HG02623 (cell line): ENCODE data around the gene ZBTB20.

ENCODE experiments used
- ATAC-seq: cut with Tn5 transposase; IDR thresholded peaks from one replicate; pipeline ENCODE4 v1.9.1; 2021; ENCODE audit warnings: moderate library complexity; ENCODE audit not compliant: unreplicated experiment

The ZBTB20 gene

DNA sequence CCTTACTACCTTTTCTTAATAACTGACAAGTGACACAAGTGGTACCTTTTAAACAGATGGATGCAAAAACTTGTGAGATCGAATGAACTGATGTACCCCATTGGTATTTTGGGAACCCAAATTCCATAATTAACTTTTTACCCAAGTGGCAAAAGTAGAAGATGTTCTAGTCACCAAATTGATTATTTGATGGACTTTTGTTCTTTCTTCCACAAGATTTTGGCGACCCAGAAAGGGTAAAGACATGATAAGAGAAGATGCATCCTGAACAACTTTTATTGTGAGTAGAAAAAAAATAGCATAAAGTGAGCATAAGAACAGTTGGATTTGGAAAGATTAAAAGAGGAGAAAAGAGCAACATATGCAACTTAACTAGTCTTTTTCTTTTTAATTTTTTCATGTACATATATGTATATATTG, 693.7 kb downstream of the ZBTB20 start:
- ATAC-seq = no peak

DNA sequence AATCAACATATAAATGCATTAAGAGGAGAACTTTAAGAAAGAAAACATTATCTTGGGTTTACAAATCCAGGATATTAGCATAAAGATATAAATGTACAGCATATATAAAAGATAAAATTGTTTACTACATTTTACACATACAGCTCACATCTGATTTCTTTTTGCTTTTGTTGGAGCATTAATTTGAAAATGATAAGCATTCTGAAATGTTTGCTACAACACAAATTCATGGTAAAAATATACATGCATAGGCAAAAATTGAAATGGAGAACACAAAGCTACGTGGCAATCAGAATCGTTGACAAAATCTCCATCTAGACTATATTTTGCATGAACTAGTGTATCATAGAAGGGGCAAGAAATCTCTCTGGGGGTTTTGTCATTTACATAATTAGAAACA, 694.2 kb downstream of the ZBTB20 start:
- ATAC-seq = no peak

DNA sequence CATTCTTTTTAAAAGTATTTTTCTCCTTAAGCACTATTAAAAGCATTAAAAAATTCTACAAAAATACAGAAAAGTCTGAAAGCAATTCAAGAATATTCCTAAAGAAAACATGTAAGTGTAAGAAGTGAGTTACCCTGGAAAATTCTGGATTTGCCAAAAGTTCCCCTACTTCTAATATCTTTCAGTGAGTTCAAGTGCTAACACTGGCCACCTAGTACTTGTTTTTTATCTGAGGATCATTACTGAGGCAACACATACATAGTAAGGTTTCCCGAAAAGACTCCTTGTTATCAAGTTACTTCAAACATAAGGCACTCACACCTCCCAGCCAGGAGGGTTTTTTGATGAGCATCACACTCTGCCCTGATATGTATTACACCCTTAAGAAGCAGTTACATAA, 694.8 kb downstream of the ZBTB20 start:
- ATAC-seq = no peak

DNA sequence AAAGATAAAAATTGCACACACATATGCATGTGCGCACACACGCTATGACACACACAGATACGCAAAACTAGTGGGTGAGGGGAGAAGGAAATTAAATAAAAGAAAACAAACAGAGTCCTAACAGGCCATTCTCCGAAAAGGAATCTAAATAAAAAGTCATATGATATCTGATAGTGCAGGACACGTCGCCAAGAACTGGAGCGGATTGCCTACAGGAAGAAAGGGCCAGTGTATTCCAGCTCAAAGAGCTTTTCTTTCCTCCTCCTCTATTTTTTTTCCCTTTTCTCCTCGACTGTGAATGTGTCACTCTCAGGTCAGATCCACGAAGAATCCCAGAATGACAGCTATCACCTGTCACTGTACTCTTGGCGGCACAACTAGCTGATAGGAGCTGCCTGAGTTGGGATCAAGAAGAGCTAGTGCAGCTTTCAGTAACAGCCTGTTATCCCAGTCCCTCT, 695.5 kb downstream of the ZBTB20 start:
- no peak for ATAC-seq

DNA sequence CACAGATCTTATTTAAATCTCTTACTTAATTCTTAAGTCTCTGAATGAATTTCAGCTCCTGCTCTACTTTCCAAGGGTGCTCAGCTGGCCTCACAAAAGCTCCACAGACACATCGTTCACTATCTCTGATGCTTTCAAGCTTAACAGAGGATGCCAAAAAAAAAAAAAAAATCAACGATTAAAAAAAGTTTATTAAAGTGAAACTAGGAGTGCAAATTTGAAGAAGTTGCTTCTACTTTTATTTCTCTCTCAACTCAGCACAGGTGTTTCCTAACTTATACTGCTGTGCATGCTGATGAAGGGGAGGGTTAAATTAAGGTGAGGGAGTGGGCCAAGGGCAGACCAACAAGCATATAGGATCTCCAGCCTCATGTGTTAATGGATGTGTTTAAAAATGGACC, 696.0 kb downstream of the ZBTB20 start:
- no peak for ATAC-seq

DNA sequence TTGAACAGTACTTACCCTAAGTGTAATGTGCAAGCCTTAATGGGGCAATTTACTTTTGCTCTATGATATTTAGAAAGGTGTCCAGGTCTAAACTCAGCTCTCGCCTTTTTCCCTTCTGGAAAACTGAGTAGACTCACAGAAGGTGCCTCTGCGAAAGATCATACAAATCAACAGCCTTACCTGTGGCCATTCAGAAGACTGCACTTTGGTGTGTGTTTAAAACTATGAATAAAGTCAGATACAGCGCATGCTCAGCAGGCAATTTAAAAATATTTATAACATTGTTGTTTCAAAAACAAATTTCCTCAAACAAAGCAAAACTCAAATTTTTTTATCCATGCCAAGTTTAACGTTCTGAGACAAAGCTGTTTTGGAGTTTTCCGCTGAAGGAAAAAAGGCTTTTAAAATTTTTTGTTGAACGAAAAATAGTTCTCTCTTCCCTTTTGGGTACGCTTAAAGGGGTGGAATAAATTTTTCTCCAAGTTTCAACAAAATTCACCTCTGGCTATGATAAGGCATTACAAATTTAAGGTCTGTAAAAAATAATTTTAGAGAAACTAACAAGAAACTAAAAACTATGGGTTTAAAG, 697.0 kb downstream of the ZBTB20 start:
- no peak for ATAC-seq

DNA sequence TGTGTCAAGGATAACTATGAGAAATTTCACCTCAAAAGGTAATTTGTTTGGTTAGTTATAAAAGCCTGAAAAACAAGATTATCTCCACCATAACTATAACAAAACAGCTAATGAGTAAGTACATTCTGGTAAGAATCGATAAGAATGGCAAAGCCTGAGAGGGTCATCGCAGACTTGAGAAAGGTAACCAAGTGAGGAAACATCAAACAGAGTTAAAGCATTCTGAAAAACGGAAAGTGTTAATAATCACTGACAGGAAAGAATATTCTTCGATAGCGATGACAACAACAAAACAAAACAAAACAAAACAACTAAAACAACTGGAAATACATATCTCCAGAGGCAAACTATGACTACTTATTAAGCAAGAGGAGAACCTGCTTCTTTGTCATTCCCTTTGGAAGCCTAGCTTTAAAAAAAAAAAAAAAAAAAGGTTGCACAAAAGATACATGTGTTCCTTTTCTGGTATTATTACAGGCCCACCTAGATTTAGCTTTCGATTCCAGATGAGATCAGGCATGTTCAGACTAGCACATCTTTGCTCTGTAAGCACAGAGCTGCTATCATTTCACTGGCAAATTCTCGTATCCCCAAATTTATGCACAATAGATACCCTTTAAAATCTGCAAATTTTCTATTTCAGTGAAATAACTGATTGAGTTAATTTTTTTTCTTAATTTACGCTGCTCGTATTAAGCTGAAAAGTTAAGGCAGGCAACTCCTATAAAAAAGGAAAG, 697.6 kb downstream of the ZBTB20 start:
- no peak for ATAC-seq

DNA sequence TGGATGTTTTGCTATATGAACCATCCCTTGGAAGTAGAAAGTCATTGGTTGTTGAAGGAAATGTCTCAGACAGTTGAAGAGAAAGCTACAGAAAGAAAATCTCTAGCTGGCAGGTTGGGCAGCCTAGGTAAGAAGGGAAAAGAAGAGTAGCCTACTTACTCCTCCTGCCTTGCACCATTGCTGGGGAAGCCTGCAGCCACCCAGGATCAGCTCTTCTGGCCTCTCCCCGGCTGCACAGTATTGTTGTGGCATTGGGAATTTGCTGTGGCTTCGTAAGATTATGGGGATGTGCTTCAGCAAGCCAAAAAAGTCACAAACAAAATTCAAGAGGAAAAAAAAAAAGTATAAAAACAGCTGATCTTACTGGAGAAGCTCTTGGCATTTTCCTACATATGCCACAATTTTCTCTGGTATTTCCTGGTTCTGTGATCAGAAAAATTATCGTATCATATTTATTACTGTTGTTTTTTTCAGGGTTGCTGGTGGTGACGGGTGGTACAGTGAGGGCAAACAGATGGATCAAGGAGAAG, 699.1 kb downstream of the ZBTB20 start:
- no peak for ATAC-seq

DNA sequence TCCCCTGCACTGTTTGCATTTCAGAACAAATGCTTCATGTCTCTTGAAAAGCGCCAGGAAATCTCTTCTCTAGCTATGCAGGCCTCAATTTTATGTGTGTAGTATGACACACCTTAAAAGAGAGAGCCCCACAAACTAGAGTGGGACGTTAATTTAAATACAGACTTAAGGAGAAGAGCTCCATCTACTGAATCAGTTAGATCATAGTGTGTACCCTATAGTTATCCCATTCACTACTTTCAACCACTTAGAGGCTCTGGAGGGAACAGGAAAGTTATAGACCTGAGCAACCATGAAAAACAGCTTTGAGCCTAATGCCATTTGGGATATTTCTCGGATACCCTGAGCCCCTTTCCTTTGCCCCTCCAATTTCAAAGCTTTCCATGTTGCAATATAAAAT, 699.5 kb downstream of the ZBTB20 start:
- ATAC-seq = no peak

DNA sequence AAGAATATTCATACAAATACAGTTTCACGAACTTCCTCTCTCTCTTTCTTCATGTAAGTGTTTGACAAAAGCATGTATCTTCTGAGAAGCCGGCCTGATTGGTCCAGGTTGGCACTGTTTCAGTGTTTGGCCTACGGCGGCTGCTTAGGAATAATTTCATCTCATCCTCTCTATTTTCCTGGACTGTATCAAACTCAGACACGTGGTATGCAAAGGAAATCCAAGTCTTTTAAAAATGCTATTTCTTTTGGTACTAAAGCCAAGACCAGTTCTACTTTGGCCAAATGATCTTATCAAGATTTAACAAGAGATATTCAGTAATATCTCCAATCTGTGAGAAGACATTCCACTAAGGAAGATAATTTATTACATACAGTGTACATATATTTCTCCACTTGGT, 700.5 kb downstream of the ZBTB20 start:
- no peak for ATAC-seq

DNA sequence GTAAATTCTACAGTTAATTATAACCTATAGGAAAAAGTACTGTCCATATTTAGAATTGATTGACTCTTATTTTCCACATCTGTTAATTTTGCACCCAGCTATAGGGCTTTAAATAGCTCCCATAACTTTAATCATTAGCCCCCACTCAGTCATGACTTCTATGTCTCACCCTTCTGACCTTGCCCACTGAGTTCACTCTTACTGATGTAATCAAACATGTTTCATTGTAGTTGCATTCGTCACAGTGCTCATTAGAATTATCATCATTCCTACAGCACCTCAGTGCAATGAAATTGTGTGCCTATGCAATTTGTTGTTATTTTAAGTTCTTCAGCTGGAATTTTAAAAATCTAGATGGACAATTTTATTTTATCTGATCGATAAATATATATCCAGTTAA, 701.9 kb downstream of the ZBTB20 start:
- ATAC-seq = no peak

DNA sequence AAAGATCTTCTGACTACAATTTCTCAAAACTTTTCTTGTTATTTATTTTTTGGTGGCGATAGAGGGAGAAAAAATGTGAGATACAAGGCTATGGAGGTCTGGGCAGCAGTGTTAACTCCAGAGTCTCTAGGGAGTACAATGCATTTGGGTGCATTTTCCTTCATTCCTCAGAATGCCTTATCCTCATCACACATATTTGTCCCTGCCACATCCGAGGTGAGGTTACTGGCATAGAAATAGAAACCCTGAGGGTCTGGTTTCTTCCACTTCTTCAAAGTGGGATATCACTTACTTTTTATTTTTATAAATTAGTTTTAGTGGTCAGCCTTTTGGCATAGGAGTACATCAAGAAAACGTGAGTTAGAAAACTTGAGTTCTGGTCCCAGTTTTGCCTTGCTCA, 702.9 kb downstream of the ZBTB20 start:
- no peak for ATAC-seq

DNA sequence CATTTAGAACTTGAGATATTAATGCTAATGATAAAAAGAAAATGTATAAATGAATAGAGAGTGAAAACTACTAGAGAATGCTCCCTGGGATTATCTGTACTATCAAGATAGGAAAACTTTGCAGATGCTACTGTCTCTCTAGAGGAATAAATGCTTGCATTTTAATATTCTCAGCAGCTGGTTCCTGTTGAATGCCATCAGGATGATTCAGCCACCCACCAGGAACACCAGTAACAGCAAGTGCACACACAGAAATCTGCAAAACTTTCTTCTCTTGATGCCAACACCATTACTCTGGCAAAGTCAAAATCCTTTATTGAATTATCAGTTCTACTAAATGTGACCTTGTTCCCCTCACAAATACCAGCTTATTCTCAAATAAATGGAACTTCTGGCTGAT, 704.8 kb downstream of the ZBTB20 start:
- no peak for ATAC-seq

DNA sequence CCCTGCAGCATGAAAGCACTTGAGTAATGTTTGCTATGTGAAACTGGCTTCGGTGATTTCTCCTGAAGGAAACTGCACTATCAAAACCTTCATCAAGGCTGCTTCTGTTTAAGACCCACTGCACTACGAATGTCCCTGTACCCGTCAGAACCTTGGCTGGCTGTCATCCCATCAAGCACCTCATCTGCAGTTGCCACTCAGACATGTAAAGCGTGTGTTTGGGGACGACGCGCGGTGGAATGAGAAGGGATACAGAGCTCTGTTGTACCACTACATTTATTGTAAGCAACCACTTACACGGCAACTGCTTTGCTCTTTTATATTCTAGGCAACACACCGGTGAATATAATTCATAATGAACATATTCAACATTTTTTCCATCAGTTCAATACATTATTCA, 705.7 kb downstream of the ZBTB20 start:
- no peak for ATAC-seq

DNA sequence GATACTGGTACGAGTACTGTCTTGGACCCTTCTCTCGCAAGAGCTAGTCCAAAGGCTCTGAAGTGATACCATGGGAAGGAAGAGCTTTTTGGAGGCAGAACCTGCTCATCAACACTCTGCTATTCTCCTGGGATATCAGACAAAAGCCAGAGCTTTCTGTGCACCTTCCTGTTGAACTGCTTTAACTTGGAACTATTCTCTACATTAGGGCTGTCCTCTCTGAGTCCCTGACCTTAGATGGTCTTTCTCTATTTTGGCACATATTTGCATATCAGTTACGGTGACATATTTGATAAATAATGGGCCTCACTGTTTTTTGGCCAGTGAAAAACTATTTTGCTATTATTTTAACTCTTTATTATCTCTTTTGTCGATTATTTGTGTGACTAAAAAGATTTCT, 706.4 kb downstream of the ZBTB20 start:
- no peak for ATAC-seq

DNA sequence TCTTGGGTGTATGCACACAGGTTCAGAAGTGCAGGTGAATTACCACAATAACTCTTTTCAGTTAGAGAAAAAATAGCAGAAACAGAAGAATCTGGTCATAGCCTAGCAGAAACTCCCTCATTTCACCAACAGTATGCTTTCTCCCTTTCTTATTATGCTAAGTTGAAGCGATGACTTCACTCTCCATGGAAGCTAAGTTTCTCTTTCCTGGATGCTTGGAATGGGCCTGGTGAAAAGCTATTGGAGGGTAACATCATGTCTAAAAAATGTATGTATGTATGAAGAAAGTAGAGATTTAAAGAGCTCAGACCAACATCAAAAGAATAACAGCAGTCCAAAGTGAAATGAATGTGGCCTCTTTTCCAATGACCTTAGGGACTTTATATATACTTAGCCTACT, 707.8 kb downstream of the ZBTB20 start:
- no peak for ATAC-seq

DNA sequence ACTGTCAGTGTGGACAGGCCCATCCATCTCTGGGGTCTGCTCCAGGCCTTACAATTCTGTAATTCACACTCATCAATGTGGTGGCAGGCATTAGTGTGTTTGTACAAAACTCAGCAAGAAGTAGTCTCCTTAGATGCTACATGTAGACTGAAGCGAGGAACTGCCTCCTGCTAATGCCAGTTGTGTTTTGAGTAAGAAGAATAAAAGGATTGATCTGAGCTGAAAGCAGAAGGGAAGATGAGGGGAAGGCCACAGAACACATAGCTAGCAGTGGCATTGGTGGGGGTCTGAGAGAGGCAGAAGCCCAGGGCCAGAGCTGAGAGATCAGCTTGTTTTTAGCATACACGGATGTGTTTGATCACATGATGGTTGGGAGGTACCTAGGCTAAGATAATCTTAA, 709.2 kb downstream of the ZBTB20 start:
- ATAC-seq = no peak

DNA sequence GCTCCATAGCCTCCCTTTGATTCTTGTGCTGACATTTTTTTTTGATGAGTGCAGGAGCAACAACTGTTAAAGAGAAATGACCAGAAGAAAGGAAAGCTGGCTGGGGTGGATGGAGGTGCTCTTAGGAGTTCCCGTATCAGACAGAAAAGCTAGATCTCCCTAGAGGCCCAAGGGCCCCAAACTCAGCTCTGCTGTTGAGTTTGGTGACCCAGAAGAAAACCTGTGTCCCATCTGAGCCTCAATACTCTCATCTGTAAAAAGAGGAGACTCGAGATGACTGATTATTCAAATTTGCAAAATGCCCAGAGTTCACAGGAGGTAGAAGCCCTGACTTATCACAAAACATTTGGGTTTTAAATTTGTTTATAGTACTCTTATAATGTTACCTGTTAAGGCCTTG, 710.9 kb downstream of the ZBTB20 start:
- ATAC-seq = no peak

DNA sequence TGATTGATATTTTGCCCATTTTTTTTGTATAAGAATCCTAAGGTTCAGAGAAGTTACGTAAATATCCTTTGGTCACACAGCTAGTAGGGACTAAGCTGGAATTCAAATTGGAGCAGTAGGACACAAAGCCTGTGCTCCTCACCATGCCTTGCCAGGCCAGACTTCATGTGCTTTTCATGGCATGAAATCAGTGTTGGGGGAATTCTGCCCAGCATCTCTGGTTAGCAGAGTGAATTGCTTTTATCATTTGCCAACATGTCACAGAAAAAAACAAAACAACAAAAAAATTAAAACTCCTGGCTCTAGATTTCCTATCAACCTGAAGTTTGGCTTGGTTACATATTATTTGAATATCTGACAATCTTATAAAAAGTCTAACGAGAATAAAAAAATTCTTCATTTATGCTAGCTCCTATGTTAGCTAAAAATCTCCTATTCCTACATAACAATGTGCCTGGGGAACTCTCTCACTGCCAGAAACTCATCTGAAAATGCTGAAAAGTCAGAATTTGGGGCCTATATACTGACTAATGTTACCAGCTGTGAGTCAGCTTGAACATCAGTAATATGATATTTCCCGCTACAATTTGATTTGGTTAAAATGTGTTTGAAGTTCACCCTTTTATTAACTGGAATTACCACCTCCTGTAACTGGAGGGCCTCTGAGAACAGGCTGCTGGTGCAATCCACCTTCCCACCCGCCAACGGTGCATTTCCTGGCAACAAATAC, 711.5 kb downstream of the ZBTB20 start:
- no peak for ATAC-seq

DNA sequence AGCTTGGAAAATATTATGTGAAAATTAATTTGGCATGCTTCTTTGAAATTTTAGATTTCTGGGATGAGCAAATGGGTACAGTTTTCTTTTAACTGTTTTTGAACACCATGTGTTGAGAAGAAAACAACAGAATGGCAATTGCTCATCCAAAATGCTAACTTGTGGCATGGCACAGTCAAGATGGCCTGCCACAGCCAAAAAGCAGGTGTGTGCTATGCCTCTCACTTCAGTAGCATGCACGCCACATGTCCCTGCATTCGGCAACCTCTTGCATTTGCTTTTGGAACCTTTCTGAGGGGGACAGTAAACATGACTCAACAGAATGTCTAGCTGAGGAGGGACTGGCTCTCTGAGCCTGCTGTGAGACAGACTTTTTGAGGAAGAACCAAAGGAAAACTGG, 714.8 kb downstream of the ZBTB20 start:
- ATAC-seq = no peak

DNA sequence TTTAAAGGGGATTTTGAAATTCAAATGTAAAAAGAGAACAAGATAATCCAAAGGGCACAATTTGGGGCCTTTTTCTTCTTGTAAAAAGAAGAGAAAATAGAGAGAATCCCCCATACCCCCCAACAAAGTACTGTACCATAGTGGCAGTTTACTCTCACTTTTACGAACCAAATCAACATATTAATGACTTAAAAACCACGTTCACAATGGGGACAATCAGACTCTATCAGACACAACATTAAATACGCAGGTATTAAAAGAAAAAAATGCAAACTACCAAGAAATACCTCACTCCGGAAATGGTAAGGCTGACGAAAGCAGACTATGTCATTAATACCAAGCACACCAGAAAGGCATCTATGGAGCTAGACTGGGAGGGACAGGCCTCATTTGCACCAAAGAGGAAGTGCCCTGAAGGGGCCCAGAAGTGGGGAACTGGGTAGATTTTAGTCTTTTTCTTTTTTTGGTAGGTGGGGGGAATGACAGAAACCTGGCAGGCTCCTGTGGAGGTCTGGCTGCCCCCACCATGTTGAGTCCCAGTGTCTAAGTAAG, 719.0 kb downstream of the ZBTB20 start:
- ATAC-seq = peak; percentile 77
